PC-3 (cell line): ENCODE data around the gene UBQLN4. TPM values are rescaled to one million over a fixed set of nuclear protein-coding genes. Genes with fewer than 3 reads are reported as not detected.

Experiments used
- ATAC-seq: fragments of 200-7000 bp; cut with Tn5 transposase; 2 replicates; pipeline ENCODE4 v1.9.1; 2020; ENCODE audit warnings: mild to moderate bottlenecking, moderate library complexity
- BruUV-seq: library from RNA; stranded (reverse); fragments of 400-500 nt; replicated peaks from 2 replicates; lab custom pipeline; 2021; lab: Mats Ljungman, UMichigan
- CTCF ChIA-PET: fragments of 300-600 bp; sonication (Branson Sonifier 250); formaldehyde crosslinking; loops from one replicate; lab custom pipeline; 2022; ENCODE audit warnings: antibody characterized with exemption; lab: Charles Lee
- POLR2A ChIA-PET: fragments of 300-600 bp; sonication (Branson Sonifier 250); formaldehyde crosslinking; loops from one replicate; lab custom pipeline; 2022; ENCODE audit warnings: antibody characterized with exemption; ENCODE audit not compliant: unreplicated experiment; lab: Charles Lee
- DNase-seq: peaks from one replicate; pipeline ENCODE4 v3.0.0-alpha.2; 2015
- H2AFZ ChIP-seq: fragments of 300-600 bp; sonication (generic); 2 replicates; pipeline ENCODE4 v1.6.0; 2016; ENCODE audit warnings: antibody characterized with exemption, low read length
- H3F3A ChIP-seq: fragments of 300-600 bp; sonication (generic); one replicate; pipeline ENCODE4 v1.6.0; 2017; ENCODE audit warnings: antibody characterized with exemption, low read length, control low read depth, mild to moderate bottlenecking; ENCODE audit not compliant: unreplicated experiment
- H3K27ac ChIP-seq: fragments of 300-600 bp; sonication (generic); 2 replicates; pipeline ENCODE4 v1.5.1; 2016; ENCODE audit warnings: mild to moderate bottlenecking, low read length
- H3K27me3 ChIP-seq: fragments of 300-600 bp; sonication (generic); 2 replicates; pipeline ENCODE4 v1.6.1; 2016; ENCODE audit warnings: low read length, mixed read lengths
- H3K36me3 ChIP-seq: fragments of 300-600 bp; sonication (generic); 2 replicates; pipeline ENCODE4 v1.6.1; 2016; ENCODE audit warnings: low read depth, mixed run types, low read length, mixed read lengths
- H3K4me1 ChIP-seq: fragments of 300-600 bp; sonication (generic); 2 replicates; pipeline ENCODE4 v1.5.1; 2016; ENCODE audit warnings: low read length; ENCODE audit not compliant: insufficient read depth
- H3K4me2 ChIP-seq: fragments of 300-600 bp; sonication (generic); 2 replicates; pipeline ENCODE4 v1.6.0; 2016; ENCODE audit warnings: low read length
- H3K4me3 ChIP-seq: fragments of 300-600 bp; sonication (generic); 2 replicates; pipeline ENCODE4 v1.5.1; 2016; ENCODE audit warnings: mild to moderate bottlenecking, low read length, mixed read lengths
- H3K79me2 ChIP-seq: fragments of 300-600 bp; sonication (generic); 2 replicates; pipeline ENCODE4 v1.6.1; 2017; ENCODE audit warnings: low read length, mixed read lengths
- H3K9ac ChIP-seq: fragments of 300-600 bp; sonication (generic); 2 replicates; pipeline ENCODE4 v1.6.0; 2016; ENCODE audit warnings: mild to moderate bottlenecking, low read length
- H3K9me2 ChIP-seq: fragments of 300-600 bp; sonication (generic); replicated peaks from 2 replicates; pipeline ENCODE4 v1.6.1; 2016; ENCODE audit warnings: mixed run types, low read length, mixed read lengths
- H3K9me3 ChIP-seq: fragments of 300-600 bp; sonication (generic); 2 replicates; pipeline ENCODE4 v1.6.1; 2016; ENCODE audit warnings: low read length, mixed read lengths
- H4K20me1 ChIP-seq: fragments of 300-600 bp; sonication (generic); 2 replicates; pipeline ENCODE4 v1.6.1; 2016; ENCODE audit warnings: low read length, mixed read lengths
- CTCF ChIP-seq: fragments of 300-600 bp; sonication (generic); conservative IDR thresholded peaks from 2 replicates; pipeline ENCODE4 v1.5.1; 2017; ENCODE audit warnings: antibody characterized with exemption, low read depth, mild to moderate bottlenecking, low read length
- EZH2 ChIP-seq: fragments of 300-600 bp; sonication (generic); IDR thresholded peaks from one replicate; pipeline ENCODE4 v1.6.1; 2017; ENCODE audit warnings: antibody characterized with exemption, mild to moderate bottlenecking, low read length; ENCODE audit not compliant: unreplicated experiment
- EZH2phosphoT487 ChIP-seq: fragments of 300-600 bp; sonication (generic); IDR thresholded peaks from 2 replicates; pipeline ENCODE4 v1.6.1; 2018; ENCODE audit warnings: mild to moderate bottlenecking, antibody characterized with exemption, low read length, borderline replicate concordance
- intact Hi-C: fragments of 100-400 bp; cut with micrococcal nuclease; formaldehyde crosslinking; loops from 2 replicates; pipeline ENCODE4 v1.9.0; 2023
- total RNA-seq: library from RNA; depleted of rRNA; stranded (reverse); fragments of >200 nt; gene quantifications from 2 replicates; pipeline ENCODE4 v1.2.3, GENCODE V29; 2014

UBQLN4 gene
- total RNA-seq, 1 experiment from 2014 or later = 45.4 TPM

- Histone ChIP-seq H3K79me2 (no peaks in the 10 kb centered on the region), H3K27ac (no peak overlapping the region), H3K9me2 (no peaks in the 10 kb centered on the region), H3K27me3 (no peaks in the 10 kb centered on the region), H3K4me1 (peaks cover 11% of the 10 kb centered on the region), H3K9me3 (no peaks in the 10 kb centered on the region), H3K4me3 (no peak overlapping the region), H2AFZ (no peak overlapping the region), H3K36me3 (no peaks in the 10 kb centered on the region), H3F3A (no peaks in the 10 kb centered on the region), H3K4me2 (no peak overlapping the region), H3K9ac (no peak overlapping the region), H4K20me1 (no peaks in the 10 kb centered on the region)
- DNase-seq (no peak), ATAC-seq (no peak)
- CTCF ChIA-PET = interaction anchor here (1.7 kb wide), 1 partner anchor 135 kb away, joined by 9 read pairs; no protein-coding TSS in a partner anchor
- POLR2A ChIA-PET = interaction anchor here (0.6 kb wide), 1 partner anchor 279 kb away, joined by 9 read pairs; no protein-coding TSS in a partner anchor
- no peak for TF ChIP-seq EZH2phosphoT487
- no peak for TF ChIP-seq EZH2
- no peak for TF ChIP-seq CTCF
- intact Hi-C loops = loop anchor here (1.0 kb wide), 3 partner anchors 41 to 136 kb away; no protein-coding TSS in a partner anchor
- no TSS peak for BruUV-seq
These were observed 36.1 kb upstream of the UBQLN4 start for GRCh38 chr1:156089704-156090103.

GRCh38 chr1:156086256-156086662 is 32.7 kb upstream of the UBQLN4 start:
- Histone ChIP-seq H2AFZ (no peak overlapping the region), H3K36me3 (no peaks in the 10 kb centered on the region), H3K9me2 (no peaks in the 10 kb centered on the region), H3K79me2 (peaks cover 9% of the 10 kb centered on the region), H3K9ac (no peak overlapping the region), H3K9me3 (no peaks in the 10 kb centered on the region), H3K4me1 (peaks cover 16% of the 10 kb centered on the region), H3K27me3 (no peaks in the 10 kb centered on the region), H3K4me2 (no peak overlapping the region), H3K27ac (no peak overlapping the region), H4K20me1 (no peaks in the 10 kb centered on the region), H3F3A (no peaks in the 10 kb centered on the region), H3K4me3 (no peak overlapping the region)
- intact Hi-C loops = no loop called here
- no TSS peak for BruUV-seq
- no peak for TF ChIP-seq EZH2
- no peak for TF ChIP-seq EZH2phosphoT487
- no peak for TF ChIP-seq CTCF
- ATAC-seq = no peak
- DNase-seq = peak; percentile 60
- ChIA-PET POLR2A (no interaction called here), CTCF (no interaction called here)
